H1 (cell line): ENCODE measurements around the gene ZNF429. TPM values are rescaled to one million over a fixed set of nuclear protein-coding genes. Genes with fewer than 3 reads are reported as not detected.

Experiments used
- CTCF ChIA-PET: fragments of 300-600 bp; sonication (Branson Sonifier 250); formaldehyde crosslinking; loops from one replicate; lab custom pipeline; 2021; ENCODE audit not compliant: partially characterized antibody; lab: Charles Lee
- POLR2A ChIA-PET: fragments of 300-600 bp; sonication (Branson Sonifier 250); formaldehyde crosslinking; loops from one replicate; lab custom pipeline; 2021; ENCODE audit warnings: inconsistent platforms; ENCODE audit not compliant: partially characterized antibody; lab: Charles Lee
- DNase-seq, 2 experiments: peaks; one replicate each; pipeline versions ENCODE4 v3.0.0 to v3.0.0-alpha.2; 2010 to 2022; ENCODE audit warnings: low spot score in 2 of 2, low read depth in 1 of 2, mixed read lengths in 1 of 2
- FAIRE-seq: peaks from 2 replicates; lab custom pipeline; 2011; peaks lifted over from hg19 to GRCh38; lab: Jason Lieb, UNC
- H2AFZ ChIP-seq: 2 replicates; pipeline ENCODE4 v1.8.1; 2012; ENCODE audit warnings: low read length, inconsistent platforms
- H2AK5ac ChIP-seq: 2 replicates; pipeline ENCODE4 v1.6.1; 2013; ENCODE audit warnings: low read depth, low read length
- H2BK120ac ChIP-seq: replicated peaks from 2 replicates; pipeline ENCODE3; 2013; ENCODE audit warnings: low read depth, low read length, inconsistent platforms
- H2BK12ac ChIP-seq: 2 replicates; pipeline ENCODE4 v1.6.1; 2013; ENCODE audit warnings: low read depth, low read length
- H2BK15ac ChIP-seq: 2 replicates; pipeline ENCODE4 v1.6.1; 2013; ENCODE audit warnings: low read length
- H2BK20ac ChIP-seq: 2 replicates; pipeline ENCODE4 v1.6.1; 2013; ENCODE audit warnings: low read length
- H2BK5ac ChIP-seq: 2 replicates; pipeline ENCODE4 v1.6.1; 2013; ENCODE audit warnings: low read depth, low read length
- H3K14ac ChIP-seq: 2 replicates; pipeline ENCODE4 v1.6.1; 2013; ENCODE audit warnings: inconsistent platforms; ENCODE audit not compliant: insufficient read length
- H3K18ac ChIP-seq: 2 replicates; pipeline ENCODE4 v1.6.1; 2013; ENCODE audit warnings: low read length; ENCODE audit errors: extremely low read depth
- H3K23ac ChIP-seq: 2 replicates; pipeline ENCODE4 v1.6.1; 2013; ENCODE audit warnings: inconsistent platforms; ENCODE audit not compliant: insufficient read length
- H3K23me2 ChIP-seq: 2 replicates; pipeline ENCODE4 v1.6.1; 2013; ENCODE audit warnings: low read depth, low read length
- H3K27ac ChIP-seq: 2 replicates; pipeline ENCODE4 v1.6.1; 2011; ENCODE audit warnings: low read depth, low read length, inconsistent platforms
- H3K27me3 ChIP-seq, 4 experiments: replicated peaks in 1 of 4; 1 replicate in 1 of 4; 2 replicates in 3 of 4; pipeline versions ENCODE4 v1.6.1 to v1.8.1; 2011 to 2013; ENCODE audit warnings: low read length in 3 of 4, mild to moderate bottlenecking in 3 of 4, inconsistent platforms in 2 of 4, mixed read lengths in 2 of 4, moderate library complexity in 1 of 4; ENCODE audit not compliant: control insufficient read depth in 3 of 4, insufficient read depth in 3 of 4; ENCODE audit errors: extremely low read depth in 1 of 4
- H3K36me3 ChIP-seq, 4 experiments: 2 replicates each; pipeline versions ENCODE4 v1.6.1 to v1.8.1; 2011 to 2013; ENCODE audit warnings: mild to moderate bottlenecking in 4 of 4, low read length in 3 of 4, moderate library complexity in 2 of 4, control low read depth in 1 of 4, inconsistent platforms in 1 of 4; ENCODE audit not compliant: insufficient read depth in 4 of 4, control insufficient read depth in 2 of 4
- H3K4ac ChIP-seq: replicated peaks from 2 replicates; pipeline ENCODE3; 2013; ENCODE audit warnings: low read length, low read depth, mixed read lengths, inconsistent platforms; ENCODE audit not compliant: insufficient read length
- H3K4me1 ChIP-seq, 4 experiments: replicated peaks in 1 of 4; 1 replicate in 1 of 4; 2 replicates in 3 of 4; pipeline versions ENCODE4 v1.6.1 to v1.8.1; 2011 to 2013; ENCODE audit warnings: low read length in 3 of 4, inconsistent platforms in 2 of 4, mixed read lengths in 1 of 4; ENCODE audit not compliant: insufficient read depth in 4 of 4, control insufficient read depth in 3 of 4
- H3K4me2 ChIP-seq, 2 experiments: 2 replicates each; pipeline versions ENCODE4 v1.6.1 to v1.8.1; 2011 to 2013; ENCODE audit warnings: low read depth in 2 of 2, low read length in 2 of 2, control low read depth in 1 of 2, inconsistent platforms in 1 of 2, mild to moderate bottlenecking in 1 of 2; ENCODE audit not compliant: insufficient read depth in 1 of 2
- H3K4me3 ChIP-seq, 4 experiments: fragments of 200-600, 300-600 bp in 1 of 4; sonication (generic), shearing (Covaris generic), sonication (Bioruptor Twin) in 1 of 4; 2 replicates each; pipeline versions ENCODE4 v1.5.1 to v1.8.1; 2011 to 2016; ENCODE audit warnings: low read length in 4 of 4, low read depth in 3 of 4, control low read depth in 2 of 4, inconsistent platforms in 2 of 4, mild to moderate bottlenecking in 2 of 4, mixed read lengths in 1 of 4, moderate library complexity in 1 of 4; ENCODE audit not compliant: insufficient read depth in 2 of 4; ENCODE audit errors: extremely low read depth in 1 of 4
- H3K56ac ChIP-seq: replicated peaks from 2 replicates; pipeline ENCODE3; 2013; ENCODE audit warnings: low read depth, mild to moderate bottlenecking, mixed read lengths, low read length, inconsistent platforms; ENCODE audit not compliant: insufficient read length
- H3K79me1 ChIP-seq: 2 replicates; pipeline ENCODE4 v1.6.1; 2013; ENCODE audit warnings: low read depth, low read length, control low read depth
- H3K79me2 ChIP-seq, 2 experiments: 2 replicates each; pipeline versions ENCODE4 v1.6.1 to v1.8.1; 2012 to 2013; ENCODE audit warnings: low read length in 2 of 2, mild to moderate bottlenecking in 2 of 2, inconsistent platforms in 1 of 2; ENCODE audit not compliant: insufficient read depth in 2 of 2, control insufficient read depth in 1 of 2
- H3K9ac ChIP-seq, 4 experiments: replicated peaks in 1 of 4; 1 replicate in 1 of 4; 2 replicates in 3 of 4; pipeline versions ENCODE4 v1.6.1 to v1.8.1; 2011 to 2013; ENCODE audit warnings: low read depth in 3 of 4, low read length in 3 of 4, control low read depth in 2 of 4, mild to moderate bottlenecking in 2 of 4, moderate library complexity in 2 of 4, inconsistent platforms in 1 of 4; ENCODE audit errors: extremely low read depth in 1 of 4
- H3K9me3 ChIP-seq, 2 experiments: 2 replicates each; pipeline versions ENCODE4 v1.6.1 to v1.8.1; 2012 to 2013; ENCODE audit warnings: mild to moderate bottlenecking in 2 of 2, moderate library complexity in 2 of 2, control low read depth in 1 of 2, inconsistent platforms in 1 of 2, low read depth in 1 of 2, low read length in 1 of 2, mixed read lengths in 1 of 2; ENCODE audit not compliant: insufficient read depth in 2 of 2
- H4K20me1 ChIP-seq, 2 experiments: replicated peaks in 1 of 2; 2 replicates each; pipeline versions ENCODE3 to v1.8.1; 2011 to 2013; ENCODE audit warnings: inconsistent platforms in 2 of 2, low read length in 2 of 2, mild to moderate bottlenecking in 1 of 2; ENCODE audit not compliant: insufficient read depth in 2 of 2, control insufficient read depth in 1 of 2
- H4K5ac ChIP-seq: 2 replicates; pipeline ENCODE4 v1.6.1; 2013; ENCODE audit warnings: low read length, low read depth, mixed read lengths, inconsistent platforms; ENCODE audit not compliant: insufficient read length
- H4K8ac ChIP-seq: 2 replicates; pipeline ENCODE4 v1.8.0; 2013; ENCODE audit warnings: mild to moderate bottlenecking, moderate library complexity, low read length, inconsistent platforms; ENCODE audit not compliant: insufficient read depth; ENCODE audit errors: extremely low read depth
- H4K91ac ChIP-seq: replicated peaks from 2 replicates; pipeline ENCODE3; 2013; ENCODE audit warnings: low read length, mixed read lengths, inconsistent platforms; ENCODE audit not compliant: insufficient read length
- ASH2L ChIP-seq: fragments of 200-600, 300-600 bp; sonication (generic); IDR thresholded peaks from one replicate; pipeline ENCODE4 v1.7.1; 2017; ENCODE audit warnings: low read length
- CHD2 ChIP-seq: IDR thresholded peaks from 2 replicates; pipeline ENCODE4 v1.6.1; 2012; ENCODE audit warnings: low read length, improper control_type of control experiment
- SP1 ChIP-seq: IDR thresholded peaks from 2 replicates; pipeline ENCODE4 v1.6.1; 2011; ENCODE audit warnings: low read depth, low read length
- WGBS, 2 experiments: shearing (Covaris generic) in 1 of 2; methylation state at CpG; one replicate each; pipeline versions ENCODE4 v1.1.6 to v1.1.7; 2013 to 2015; ENCODE audit warnings: low lambda C conversion rate in 2 of 2, mixed read lengths in 2 of 2, inconsistent platforms in 1 of 2, low coverage in 1 of 2, missing lambda C conversion rate in 1 of 2; ENCODE audit not compliant: insufficient replicate concordance in 2 of 2, insufficient coverage in 1 of 2, insufficient read length in 1 of 2; ENCODE audit errors: extremely low coverage in 1 of 2, missing lambda C conversion rate in 1 of 2; 5-methylcytosine and 5-hydroxymethylcytosine counted together
- polyA plus RNA-seq, 7 experiments: library from polyadenylated mRNA; depleted of rRNA in 3 of 7; stranded (reverse) in 5 of 7; unstranded in 2 of 7; fragments of >200 nt in 5 of 7; fragments of 200-250 nt in 2 of 7; gene quantifications; 1 replicate in 5 of 7; 2 replicates in 1 of 7; 4 replicates in 1 of 7; pipeline versions ENCODE4 v1.2.1 to v1.2.3, GENCODE V29; 2011 to 2013; ENCODE audit warnings: missing spikeins in 2 of 7, mixed read lengths in 2 of 7
- total RNA-seq: library from RNA; stranded (reverse); fragmentation: NEBNext Ultra II Directional; extraction: Animal tissue kit (Norgen Biotek cat#: 25700); gene quantifications from 2 replicates; pipeline ENCODE4 v1.2.1, GENCODE V29; 2021

ZNF429 gene
- total and polyA plus RNA-seq, 2 of the 8 experiments (the other 6 are each of a cell fraction or from before 2014, with no cell fraction given) = 10.9 to 15.0 TPM

- no peaks in the 10 kb centered on the region for H3K4me1 ChIP-seq
- TF ChIP-seq SP1 = peak; percentile 50; the same call in 1 of the 2 replicates
- TF ChIP-seq ASH2L = no peak
- no peak for TF ChIP-seq CHD2
- TF ChIP-seq, all 59 proteins: peak for 1
- H3K18ac ChIP-seq = no peak overlapping the region
- no peak overlapping the region for H3K27ac ChIP-seq
- no peak overlapping the region for H3K23ac ChIP-seq
- H3K56ac ChIP-seq = no peak overlapping the region
- POLR2A ChIA-PET = interaction anchor here (0.8 kb wide), 1 partner anchor 267 kb away, joined by 3 read pairs; the partner anchor contains the start of gene ZNF43
- H3K14ac ChIP-seq = no peak overlapping the region
- no peaks in the 10 kb centered on the region for H3K9me3 ChIP-seq
- H4K20me1 ChIP-seq = no peaks in the 10 kb centered on the region
- H2AFZ ChIP-seq = no peak overlapping the region
- CTCF ChIA-PET = interaction anchor here (0.8 kb wide), 1 partner anchor 118 kb away, joined by 3 read pairs; no protein-coding TSS in a partner anchor
- no peak overlapping the region for H2BK20ac ChIP-seq
- no peak for DNase-seq
- H3K36me3 ChIP-seq = no peaks in the 10 kb centered on the region
- no peaks in the 10 kb centered on the region for H3K79me1 ChIP-seq
- no peak overlapping the region for H2BK12ac ChIP-seq
- H2AK5ac ChIP-seq = no peak overlapping the region
- H3K4me2 ChIP-seq = no peak overlapping the region
- H2BK15ac ChIP-seq = no peak overlapping the region
- no peak overlapping the region for H4K5ac ChIP-seq
- FAIRE-seq = no peak
- H2BK120ac ChIP-seq = no peak overlapping the region
- no peak overlapping the region for H3K4ac ChIP-seq
- no peak overlapping the region for H4K8ac ChIP-seq
- no peaks in the 10 kb centered on the region for H3K27me3 ChIP-seq
- H4K91ac ChIP-seq = no peak overlapping the region
- no peaks in the 10 kb centered on the region for H3K23me2 ChIP-seq
- no peak overlapping the region for H3K9ac ChIP-seq
- no peak overlapping the region for H3K4me3 ChIP-seq
- no peak overlapping the region for H2BK5ac ChIP-seq
- WGBS, 2 experiments = 93% methylated on average over 18 of the region's 21 CpGs; no CpG with 5 or more reads in 1 of the 2 experiments
- H3K79me2 ChIP-seq = no peaks in the 10 kb centered on the region
These were observed 63.6 kb downstream of the ZNF429 start for GRCh38 chr19:21568816-21569493.
